Kidney (tissue), 14 donors: ENCODE data around the gene RAP1A. TPM values are rescaled to one million over a fixed set of nuclear protein-coding genes. Genes with fewer than 3 reads are reported as not detected.
A peak's percentile ranks its signal among the peaks of the same experiment; 100 is the strongest.

Experiments used
- DNase-seq, 5 donors: peaks; one replicate each; pipeline ENCODE4 v3.0.0-alpha.2; 2013 to 2020
- FAIRE-seq: peaks from 2 replicates; lab custom pipeline; 2012; peaks lifted over from hg19 to GRCh38; lab: Jason Lieb, UNC
- H3K27ac ChIP-seq, 2 donors: one replicate each; pipeline ENCODE4 v1.7.0; 2013; ENCODE audit warnings: low read depth in 2 of 2, low read length in 2 of 2, inconsistent platforms in 1 of 2
- H3K27me3 ChIP-seq: one replicate; pipeline ENCODE4 v1.7.1; 2013; ENCODE audit warnings: low read length, inconsistent platforms; ENCODE audit not compliant: control insufficient read depth, insufficient read depth
- H3K36me3 ChIP-seq, 3 donors: one replicate each; pipeline versions ENCODE4 v1.7.0 to v1.7.1; 2013; ENCODE audit warnings: low read length in 3 of 3, control low read depth in 1 of 3, inconsistent platforms in 1 of 3; ENCODE audit not compliant: insufficient read depth in 3 of 3, control insufficient read depth in 2 of 3
- H3K4me1 ChIP-seq, 3 donors: one replicate each; pipeline versions ENCODE4 v1.7.0 to v1.7.1; 2013; ENCODE audit warnings: low read length in 3 of 3, inconsistent platforms in 1 of 3, low read depth in 1 of 3; ENCODE audit not compliant: control insufficient read depth in 2 of 3, insufficient read depth in 2 of 3
- H3K4me3 ChIP-seq, 3 donors: one replicate each; pipeline versions ENCODE4 v1.7.0 to v1.8.1; 2013; ENCODE audit warnings: low read length in 3 of 3, control low read depth in 1 of 3, inconsistent platforms in 1 of 3
- H3K9ac ChIP-seq, 3 donors: one replicate each; pipeline versions ENCODE4 v1.7.0 to v1.7.1; 2013; ENCODE audit warnings: low read length in 3 of 3, control low read depth in 1 of 3, inconsistent platforms in 1 of 3
- H3K9me3 ChIP-seq, 3 donors: one replicate each; pipeline versions ENCODE4 v1.7.0 to v1.7.1; 2013; ENCODE audit warnings: low read length in 3 of 3, control low read depth in 1 of 3, inconsistent platforms in 1 of 3; ENCODE audit not compliant: control insufficient read depth in 2 of 3, insufficient read depth in 1 of 3
- CTCF ChIP-seq: IDR thresholded peaks from 3 replicates; pipeline ENCODE4 v1.5.1; 2012; ENCODE audit warnings: mild to moderate bottlenecking, moderate library complexity, borderline replicate concordance; ENCODE audit not compliant: insufficient read depth; ENCODE audit errors: extremely low read depth
- intact Hi-C: fragments of 100-400 bp; cut with DNase I; formaldehyde crosslinking; loops from one replicate; pipeline ENCODE4 v1.11.1; 2022
- polyA plus RNA-seq: library from polyadenylated mRNA; stranded (reverse); fragments of 350-450 nt; fragmentation: Illumina TruSeq; extraction: RNeasy Lipid Tissue Mini Kit (QIAGEN cat#74804); gene quantifications from one replicate; pipeline ENCODE4 v1.2.3, GENCODE V29; 2014; ENCODE audit warnings: low read depth, low replicate concordance; ENCODE audit not compliant: insufficient read depth
- total RNA-seq: library from RNA; stranded (reverse); fragmentation: NEBNext Ultra II Directional; extraction: Animal tissue kit (Norgen Biotek cat#: 25700); gene quantifications from one replicate; pipeline ENCODE4 v1.2.1, GENCODE V29; 2021
- donor health status: control.
- donor health status: control.
- donor health status: control.
- donor health status: control.
- donor health status: control.
- donor health status: DM: yes; HTN: yes; CAD: no.
- donor health status: Normal renal cell carcinoma (clear cell type).

RAP1A gene
- total and polyA plus RNA-seq, 2 donors from 2014 or later = 55.8 to 91.3 TPM

GRCh38 chr1:111602302-111602701 is 17.3 kb upstream of the RAP1A start:
- H3K27me3 ChIP-seq = no peaks in the 10 kb centered on the region
- H3K4me3 ChIP-seq = no peak overlapping the region
- no peaks in the 10 kb centered on the region for H3K36me3 ChIP-seq
- H3K27ac ChIP-seq = no peak overlapping the region
- intact Hi-C loops = no loop called here
- H3K9ac ChIP-seq = no peak overlapping the region
- H3K4me1 ChIP-seq = no peaks in the 10 kb centered on the region
- no peak for TF ChIP-seq CTCF
- no peaks in the 10 kb centered on the region for H3K9me3 ChIP-seq
- DNase-seq = no peak
- FAIRE-seq = no peak

GRCh38 chr1:111602974-111603373 is 16.6 kb upstream of the RAP1A start:
- no peak overlapping the region for H3K9ac ChIP-seq
- TF ChIP-seq CTCF = no peak
- no peak for DNase-seq
- no peak overlapping the region for H3K4me3 ChIP-seq
- no peak for FAIRE-seq
- H3K4me1 ChIP-seq = no peaks in the 10 kb centered on the region
- intact Hi-C loops = no loop called here
- no peaks in the 10 kb centered on the region for H3K27me3 ChIP-seq
- no peaks in the 10 kb centered on the region for H3K9me3 ChIP-seq
- H3K27ac ChIP-seq = no peak overlapping the region
- no peaks in the 10 kb centered on the region for H3K36me3 ChIP-seq

- Histone ChIP-seq H3K9ac (no peak overlapping the region), H3K4me3 (no peak overlapping the region), H3K4me1 (no peaks in the 10 kb centered on the region), H3K27me3 (no peaks in the 10 kb centered on the region), H3K9me3 (no peaks in the 10 kb centered on the region), H3K36me3 (no peaks in the 10 kb centered on the region), H3K27ac (no peak overlapping the region)
- intact Hi-C loops = no loop called here
- FAIRE-seq = no peak
- TF ChIP-seq CTCF = no peak
- DNase-seq = peak in 1 of 5 donors; percentile 52
These were observed 15.6 kb upstream of the RAP1A start for GRCh38 chr1:111603979-111604378.

- no peak for FAIRE-seq
- H3K4me3 ChIP-seq = no peak overlapping the region
- no peak overlapping the region for H3K27ac ChIP-seq
- no peaks in the 10 kb centered on the region for H3K36me3 ChIP-seq
- no peak for TF ChIP-seq CTCF
- no peak for DNase-seq
- intact Hi-C loops = no loop called here
- H3K27me3 ChIP-seq = no peaks in the 10 kb centered on the region
- H3K9ac ChIP-seq = no peak overlapping the region
- no peaks in the 10 kb centered on the region for H3K9me3 ChIP-seq
- no peaks in the 10 kb centered on the region for H3K4me1 ChIP-seq
These were observed 14.7 kb upstream of the RAP1A start for GRCh38 chr1:111604931-111605330.
